PC-9 (cell line): Measurements from ENCODE around the gene ORC3. TPM values are rescaled to one million over a fixed set of nuclear protein-coding genes. Genes with fewer than 3 reads are reported as not detected.
"Not testable (repeated sequence)": the region's sequence is repeated elsewhere in the genome, so short reads cannot be mapped to it uniquely, and the experiment has no call there.

Experiments
- BruUV-seq: library from RNA; stranded (reverse); fragments of 400-500 nt; replicated peaks from 2 replicates; lab custom pipeline; 2021; lab: Mats Ljungman, UMichigan
- CTCF ChIA-PET: fragments of 300-600 bp; sonication (Branson Sonifier 250); formaldehyde crosslinking; loops from one replicate; lab custom pipeline; 2022; ENCODE audit warnings: antibody characterized with exemption; lab: Charles Lee
- POLR2A ChIA-PET: fragments of 300-600 bp; sonication (Branson Sonifier 250); formaldehyde crosslinking; loops from one replicate; lab custom pipeline; 2022; ENCODE audit warnings: antibody characterized with exemption; ENCODE audit not compliant: unreplicated experiment; lab: Charles Lee
- DNase-seq, 2 experiments: peaks; one replicate each; pipeline versions ENCODE4 v3.0.0 to v3.0.0-alpha.2; 2015 to 2022; ENCODE audit warnings: mixed read lengths in 1 of 2
- H2AFZ ChIP-seq: fragments of 200-600 bp; sonication (generic); 2 replicates; pipeline ENCODE4 v1.8.1; 2017; ENCODE audit warnings: antibody characterized with exemption
- H3F3A ChIP-seq: fragments of 200-600 bp; sonication (generic); 2 replicates; pipeline ENCODE4 v1.8.1; 2017; ENCODE audit warnings: antibody characterized with exemption, mild to moderate bottlenecking, low read depth; ENCODE audit not compliant: insufficient read depth
- H3K27ac ChIP-seq: fragments of 200-600 bp; sonication (generic); 2 replicates; pipeline ENCODE4 v1.6.1; 2016; ENCODE audit warnings: mixed run types
- H3K27me3 ChIP-seq: fragments of 200-600 bp; sonication (generic); 2 replicates; pipeline ENCODE4 v1.6.1; 2016; ENCODE audit warnings: low read depth, mixed run types; ENCODE audit not compliant: insufficient read depth
- H3K36me3 ChIP-seq: fragments of 200-600 bp; sonication (generic); 2 replicates; pipeline ENCODE4 v1.6.1; 2016; ENCODE audit warnings: low read depth, mixed run types
- H3K4me1 ChIP-seq: fragments of 200-600 bp; sonication (generic); replicated peaks from 2 replicates; pipeline ENCODE4 v1.6.1; 2016; ENCODE audit warnings: mixed run types; ENCODE audit not compliant: insufficient read depth
- H3K4me2 ChIP-seq: fragments of 200-600 bp; sonication (generic); 2 replicates; pipeline ENCODE4 v1.6.1; 2017; ENCODE audit warnings: mixed run types
- H3K4me3 ChIP-seq: fragments of 200-600 bp; sonication (generic); 2 replicates; pipeline ENCODE4 v1.6.1; 2016; ENCODE audit warnings: mixed run types
- H3K79me2 ChIP-seq: fragments of 200-600 bp; sonication (generic); 2 replicates; pipeline ENCODE4 v1.6.1; 2017; ENCODE audit warnings: low read depth, mixed run types
- H3K9me2 ChIP-seq: fragments of 200-600 bp; sonication (generic); 2 replicates; pipeline ENCODE4 v1.8.1; 2017; ENCODE audit warnings: mild to moderate bottlenecking; ENCODE audit not compliant: insufficient read depth
- H3K9me3 ChIP-seq: fragments of 200-600 bp; sonication (generic); 2 replicates; pipeline ENCODE4 v1.8.1; 2016; ENCODE audit warnings: low read depth; ENCODE audit not compliant: insufficient read depth
- H4K20me1 ChIP-seq: fragments of 200-600 bp; sonication (generic); 2 replicates; pipeline ENCODE4 v1.8.1; 2017; ENCODE audit not compliant: insufficient read depth
- CTCF ChIP-seq: fragments of 200-600 bp; sonication (generic); conservative IDR thresholded peaks from 2 replicates; pipeline ENCODE4 v1.6.1; 2017; ENCODE audit warnings: mixed run types, antibody characterized with exemption, mild to moderate bottlenecking, moderate library complexity
- EZH2 ChIP-seq: fragments of 200-600 bp; sonication (generic); IDR thresholded peaks from 2 replicates; pipeline ENCODE4 v1.8.0; 2017; ENCODE audit warnings: antibody characterized with exemption, low read depth
- intact Hi-C: fragments of 100-400 bp; cut with micrococcal nuclease; formaldehyde crosslinking; loops from one replicate; pipeline ENCODE4 v1.10.0; 2022; ENCODE audit not compliant: unreplicated experiment
- total RNA-seq: library from RNA; stranded (reverse); gene quantifications from 2 replicates; pipeline ENCODE4 v1.2.3, GENCODE V29; 2021

The ORC3 gene
- total RNA-seq, 1 experiment from 2014 or later, result 24.3 TPM

GRCh38 chr6:87701676-87702588, 112.0 kb downstream of the ORC3 start, which contains the start of gene AKIRIN2:
Gene AKIRIN2, minus strand, starts transcription at chr6:87702233. Its CDS starts 549 bp downstream, at chr6:87701684.
- Histone ChIP-seq H3K27ac (peak within 1 kb of the TSS; percentile 86), H3K4me2 (peak within 1 kb of the TSS; percentile 95), H3K4me3 (peak within 1 kb of the TSS; percentile 96), H3K9me2 (no peaks in the 10 kb centered on the region), H3K79me2 (peaks cover 51% of the 10 kb centered on the region), H3K9me3 (no peaks in the 10 kb centered on the region), H3K27me3 (no peaks in the 10 kb centered on the region), H2AFZ (peak within 1 kb of the TSS; percentile 90), H3F3A (peaks cover 32% of the 10 kb centered on the region), H3K36me3 (0 out of 2 replicates have a peak, but pooled peaks cover 6% of the 10 kb centered on the region), H4K20me1 (peaks cover 37% of the 10 kb centered on the region), H3K4me1 (peaks cover 30% of the 10 kb centered on the region)
- no TSS peak for BruUV-seq
- DNase-seq, result peak; percentile 91 to 96
- TF ChIP-seq EZH2, result no peak
- TF ChIP-seq CTCF, result no peak
- intact Hi-C loops, result loop anchor here (1.0 to 5.0 kb wide), 9 partner anchors 17 to 1595 kb away; partner anchors contain the start of genes CFAP206 and SLC35A1
- ChIA-PET POLR2A (interaction anchor here (0.5 to 0.6 kb wide), 2 partner anchors 59 to 72 kb away, joined by 3 to 16 read pairs; no protein-coding TSS in a partner anchor), CTCF (no interaction called here)

- peak overlapping the region; percentile 90 for H2AFZ ChIP-seq
- no peaks in the 10 kb centered on the region for H3K9me2 ChIP-seq
- CTCF ChIA-PET, result no interaction called here
- H3F3A ChIP-seq, result peaks cover 32% of the 10 kb centered on the region
- H3K36me3 ChIP-seq, result 0 out of 2 replicates have a peak, but pooled peaks cover 6% of the 10 kb centered on the region
- DNase-seq, result peak in 1 of 2 experiments; percentile 73
- no peaks in the 10 kb centered on the region for H3K27me3 ChIP-seq
- no peaks in the 10 kb centered on the region for H3K9me3 ChIP-seq
- peaks cover 31% of the 10 kb centered on the region for H4K20me1 ChIP-seq
- H3K27ac ChIP-seq, result peak overlapping the region; percentile 86
- peaks cover 33% of the 10 kb centered on the region for H3K4me1 ChIP-seq
- intact Hi-C loops, result loop anchor here (1.0 to 5.0 kb wide), 8 partner anchors 17 to 1595 kb away; partner anchors contain the start of genes CFAP206 and SLC35A1
- peak overlapping the region; percentile 96 for H3K4me3 ChIP-seq
- peak overlapping the region; percentile 77 for H3K4me2 ChIP-seq
- POLR2A ChIA-PET, result interaction anchor here (0.5 to 0.6 kb wide), 3 partner anchors 15 to 71 kb away, joined by 3 to 16 read pairs (median 6); no protein-coding TSS in a partner anchor
- peaks cover 44% of the 10 kb centered on the region for H3K79me2 ChIP-seq
- BruUV-seq, result no TSS peak
- TF ChIP-seq CTCF (no peak), EZH2 (no peak)
These were observed 112.6 kb downstream of the ORC3 start for GRCh38 chr6:87702589-87702945.

- Histone ChIP-seq H3K4me3 (peak overlapping the region; percentile 96), H3F3A (peaks cover 32% of the 10 kb centered on the region), H3K4me1 (peaks cover 28% of the 10 kb centered on the region), H3K79me2 (peaks cover 40% of the 10 kb centered on the region), H3K4me2 (peak overlapping the region; percentile 77), H3K27ac (peak overlapping the region; percentile 86), H2AFZ (peak overlapping the region; percentile 90), H4K20me1 (peaks cover 26% of the 10 kb centered on the region)
- H3K9me2 ChIP-seq, H3K36me3 ChIP-seq, BruUV-seq, H3K27me3 ChIP-seq, CTCF ChIA-PET, H3K9me3 ChIP-seq, DNase-seq: not testable (repeated sequence)
- intact Hi-C loops, result loop anchor here (5.0 kb wide), 5 partner anchors 94 to 1594 kb away; partner anchors contain the start of genes CFAP206 and SLC35A1
- POLR2A ChIA-PET, result interaction anchor here (0.5 kb wide), 1 partner anchor 15 kb away, joined by 6 read pairs; no protein-coding TSS in a partner anchor
These were observed 113.1 kb downstream of the ORC3 start for GRCh38 chr6:87703039-87703438.
